Progenitor cell of endocrine pancreas (in vitro differentiated cells): Measurements from ENCODE around the gene RNF125. TPM values are rescaled to one million over a fixed set of nuclear protein-coding genes. Genes with fewer than 3 reads are reported as not detected.

ENCODE experiments used
- DNase-seq: peaks from one replicate; pipeline ENCODE4 v3.0.0; 2021; ENCODE audit warnings: low spot score; ENCODE audit not compliant: unreplicated experiment
- H3K27ac Mint-ChIP-seq: 2 replicates; pipeline ENCODE4 v1.8.0; 2021; ENCODE audit warnings: mild to moderate bottlenecking, moderate library complexity, mixed read lengths
- H3K27me3 Mint-ChIP-seq: 2 replicates; pipeline ENCODE4 v1.8.0; 2021; ENCODE audit warnings: mixed read lengths
- H3K36me3 Mint-ChIP-seq: 2 replicates; pipeline ENCODE4 v1.8.0; 2022; ENCODE audit warnings: mixed read lengths; ENCODE audit not compliant: insufficient read depth
- H3K4me1 Mint-ChIP-seq: 2 replicates; pipeline ENCODE4 v1.8.0; 2021; ENCODE audit warnings: low read depth, mixed read lengths
- H3K4me3 Mint-ChIP-seq: 2 replicates; pipeline ENCODE4 v1.8.0; 2021; ENCODE audit warnings: low read depth, mild to moderate bottlenecking, moderate library complexity, mixed read lengths
- H3K9me3 Mint-ChIP-seq: 2 replicates; pipeline ENCODE4 v1.8.0; 2021; ENCODE audit warnings: low read depth, mixed read lengths
- total RNA-seq: library from RNA; stranded (reverse); gene quantifications from 2 replicates; pipeline ENCODE4 v1.2.1, GENCODE V29; 2021
- TF ChIP-seq, protein P1 (sequence below): fragments of 200-600 bp; sonication (generic); IDR thresholded peaks from one replicate; pipeline ENCODE4 v1.5.0; 2021; ENCODE audit warnings: antibody characterized with exemption, mild to moderate bottlenecking; ENCODE audit not compliant: unreplicated experiment

Gene RNF125
- total RNA-seq, 1 donor from 2014 or later: 2.6 TPM

DNA sequence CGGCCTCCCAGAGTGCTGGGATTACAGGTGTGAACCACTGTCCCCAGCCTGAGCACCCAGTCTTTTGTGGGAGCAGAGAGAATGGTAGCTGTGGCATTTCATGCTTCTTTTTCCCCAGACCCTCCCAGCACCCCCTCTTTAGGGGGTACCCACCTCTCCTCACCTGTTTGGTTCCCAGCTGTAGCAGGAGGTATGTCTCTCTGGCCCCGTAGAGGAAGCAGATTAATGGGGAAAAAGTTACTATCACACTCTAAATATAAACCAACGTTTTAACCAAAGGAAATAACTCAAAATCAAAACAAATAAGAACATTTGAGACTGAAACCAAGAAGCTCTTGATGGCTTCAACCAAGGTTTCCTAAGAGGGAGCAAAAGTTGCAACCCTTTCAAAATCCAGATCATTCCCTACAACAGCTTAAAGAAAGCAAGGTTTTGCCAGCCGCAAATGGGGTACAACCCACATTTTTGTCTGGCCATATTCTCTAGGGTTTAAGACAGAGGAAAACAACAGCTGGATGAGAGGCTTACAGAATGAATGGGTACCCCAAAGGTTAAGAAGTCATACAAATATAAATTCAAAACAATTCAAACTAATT is 8.0 kb downstream of the RNF125 start:
- no peaks in the 10 kb centered on the region for H3K9me3 Mint-ChIP-seq
- no peak overlapping the region for H3K4me3 Mint-ChIP-seq
- H3K27me3 Mint-ChIP-seq: no peaks in the 10 kb centered on the region
- peaks cover 9% of the 10 kb centered on the region for H3K4me1 Mint-ChIP-seq
- TF ChIP-seq, protein P1, sequence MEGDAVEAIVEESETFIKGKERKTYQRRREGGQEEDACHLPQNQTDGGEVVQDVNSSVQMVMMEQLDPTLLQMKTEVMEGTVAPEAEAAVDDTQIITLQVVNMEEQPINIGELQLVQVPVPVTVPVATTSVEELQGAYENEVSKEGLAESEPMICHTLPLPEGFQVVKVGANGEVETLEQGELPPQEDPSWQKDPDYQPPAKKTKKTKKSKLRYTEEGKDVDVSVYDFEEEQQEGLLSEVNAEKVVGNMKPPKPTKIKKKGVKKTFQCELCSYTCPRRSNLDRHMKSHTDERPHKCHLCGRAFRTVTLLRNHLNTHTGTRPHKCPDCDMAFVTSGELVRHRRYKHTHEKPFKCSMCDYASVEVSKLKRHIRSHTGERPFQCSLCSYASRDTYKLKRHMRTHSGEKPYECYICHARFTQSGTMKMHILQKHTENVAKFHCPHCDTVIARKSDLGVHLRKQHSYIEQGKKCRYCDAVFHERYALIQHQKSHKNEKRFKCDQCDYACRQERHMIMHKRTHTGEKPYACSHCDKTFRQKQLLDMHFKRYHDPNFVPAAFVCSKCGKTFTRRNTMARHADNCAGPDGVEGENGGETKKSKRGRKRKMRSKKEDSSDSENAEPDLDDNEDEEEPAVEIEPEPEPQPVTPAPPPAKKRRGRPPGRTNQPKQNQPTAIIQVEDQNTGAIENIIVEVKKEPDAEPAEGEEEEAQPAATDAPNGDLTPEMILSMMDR: no peak
- DNase-seq: no peak
- no peaks in the 10 kb centered on the region for H3K36me3 Mint-ChIP-seq
- H3K27ac Mint-ChIP-seq: no peak overlapping the region

DNA sequence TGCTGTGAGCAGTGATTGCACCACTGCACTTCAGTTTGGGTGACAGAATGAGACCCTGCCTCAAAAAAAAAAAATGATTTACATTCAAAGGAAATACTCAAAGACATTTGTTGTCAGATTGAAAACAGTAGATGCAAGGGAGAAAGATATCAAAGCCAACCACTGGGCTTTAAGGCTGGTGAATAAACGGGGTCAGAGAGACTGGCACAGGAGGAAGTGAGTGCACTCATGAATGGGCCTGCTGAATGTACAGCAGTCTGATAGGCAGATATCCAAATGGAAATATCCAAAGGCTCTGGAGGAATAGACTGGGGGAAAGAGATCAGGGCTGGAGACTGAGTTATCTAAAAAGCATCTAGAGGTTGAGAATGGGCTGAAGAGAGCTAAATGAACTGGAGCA is 10.9 kb downstream of the RNF125 start:
- Mint-ChIP-seq H3K4me1 (no peaks in the 10 kb centered on the region), H3K27me3 (no peaks in the 10 kb centered on the region), H3K36me3 (no peaks in the 10 kb centered on the region), H3K4me3 (no peak overlapping the region), H3K9me3 (no peaks in the 10 kb centered on the region), H3K27ac (no peak overlapping the region)
- TF ChIP-seq, protein P1: no peak
- no peak for DNase-seq

DNA sequence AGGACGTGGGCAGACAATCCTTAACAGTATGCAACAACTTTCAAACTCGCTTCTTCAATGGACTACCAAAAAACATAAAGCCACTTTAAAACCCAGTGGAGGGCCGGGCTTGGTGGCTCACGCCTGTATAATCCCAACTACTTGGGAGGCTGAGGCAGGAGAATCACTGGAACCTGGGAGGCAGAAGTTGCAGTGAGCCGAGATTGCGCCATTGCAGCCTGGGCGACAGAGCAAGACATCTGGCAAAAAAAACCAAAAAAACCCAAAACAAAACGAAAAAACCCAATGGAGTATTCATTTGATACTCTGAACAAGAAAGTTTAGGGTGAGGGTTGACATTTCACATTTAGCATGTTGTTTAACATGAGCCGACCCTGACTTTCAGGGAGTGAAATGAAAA is 14.0 kb downstream of the RNF125 start:
- no peak for DNase-seq
- Mint-ChIP-seq H3K4me1 (no peaks in the 10 kb centered on the region), H3K36me3 (no peaks in the 10 kb centered on the region), H3K9me3 (no peaks in the 10 kb centered on the region), H3K4me3 (no peak overlapping the region), H3K27ac (no peak overlapping the region), H3K27me3 (no peaks in the 10 kb centered on the region)
- TF ChIP-seq, protein P1: no peak

DNA sequence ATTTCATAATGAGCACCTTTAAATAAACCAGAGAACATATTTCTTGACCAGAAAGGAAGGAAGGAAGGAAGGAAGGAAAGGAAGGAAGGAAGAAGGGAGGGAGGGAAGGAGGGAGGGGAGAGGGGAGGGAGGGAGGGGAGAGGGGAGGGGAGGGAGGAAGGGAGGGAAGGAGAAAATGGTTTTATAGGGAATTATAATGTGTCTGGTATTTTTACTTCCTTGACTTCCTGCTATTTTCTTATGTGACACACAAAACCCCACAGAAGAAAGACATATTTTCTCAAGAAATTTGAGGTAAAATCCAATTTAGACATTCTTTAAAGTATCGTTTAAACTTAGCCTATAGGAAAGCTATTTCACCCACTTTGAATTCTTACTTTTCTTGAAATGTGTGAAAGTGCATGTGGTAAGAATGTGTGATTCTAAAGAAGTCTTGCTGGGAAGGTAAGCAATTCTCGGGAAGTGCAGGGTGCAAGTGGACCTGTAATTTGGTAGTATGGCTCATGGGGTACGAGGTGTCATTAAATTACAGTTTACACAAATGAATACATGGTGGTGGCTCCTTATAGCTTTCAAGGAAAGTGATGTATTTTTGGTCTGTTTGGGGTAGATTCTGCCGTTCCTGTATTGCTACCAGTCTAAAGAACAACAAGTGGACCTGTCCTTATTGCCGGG is 18.0 kb downstream of the RNF125 start:
- H3K36me3 Mint-ChIP-seq: peaks cover 4% of the 10 kb centered on the region
- H3K9me3 Mint-ChIP-seq: peaks cover 4% of the 10 kb centered on the region
- peaks cover 10% of the 10 kb centered on the region for H3K4me1 Mint-ChIP-seq
- H3K27me3 Mint-ChIP-seq: no peaks in the 10 kb centered on the region
- H3K27ac Mint-ChIP-seq: no peak overlapping the region
- TF ChIP-seq, protein P1: no peak
- no peak for DNase-seq
- H3K4me3 Mint-ChIP-seq: no peak overlapping the region

DNA sequence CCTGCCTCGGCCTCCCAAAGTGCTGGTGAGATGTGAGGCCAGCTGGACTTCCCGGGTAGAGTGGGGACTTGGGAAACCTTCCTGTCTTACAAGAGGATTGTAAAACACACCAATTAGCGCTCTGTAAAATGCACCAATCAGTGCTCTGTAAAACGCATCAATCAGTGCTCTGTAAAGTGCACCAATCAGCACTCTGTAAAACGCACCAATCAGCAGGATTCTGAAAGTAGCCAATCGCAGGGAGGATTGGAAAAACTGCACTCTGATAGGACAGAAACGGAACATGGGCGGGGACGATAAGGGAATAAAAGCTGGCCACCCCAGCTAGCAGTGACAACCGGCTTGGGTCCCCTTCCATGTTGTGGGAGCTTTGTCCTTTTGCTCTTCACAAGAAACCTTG is 19.0 kb downstream of the RNF125 start:
- TF ChIP-seq, protein P1: no peak
- H3K4me3 Mint-ChIP-seq: no peak overlapping the region
- H3K27ac Mint-ChIP-seq: no peak overlapping the region
- no peaks in the 10 kb centered on the region for H3K27me3 Mint-ChIP-seq
- peaks cover 4% of the 10 kb centered on the region for H3K9me3 Mint-ChIP-seq
- H3K4me1 Mint-ChIP-seq: peaks cover 10% of the 10 kb centered on the region
- H3K36me3 Mint-ChIP-seq: peaks cover 4% of the 10 kb centered on the region
- DNase-seq: no peak
